ENCODE results near the gene TRUB2. TPM values are rescaled to one million over a fixed set of nuclear protein-coding genes. Genes with fewer than 3 reads are reported as not detected.
"Not testable (repeated sequence)": the region's sequence is repeated elsewhere in the genome, so short reads cannot be mapped to it uniquely, and the experiment has no call there.

TRUB2 gene
- total RNA-seq, 1 donor from 2014 or later, result 8.3 TPM

GRCh38 chr9:128280084-128280622 is 42.1 kb downstream of the TRUB2 start:
- no peaks in the 10 kb centered on the region for H3K27me3 ChIP-seq
- H3K36me3 ChIP-seq, result no peaks in the 10 kb centered on the region
- no peaks in the 10 kb centered on the region for H3K9me3 Mint-ChIP-seq
- no peaks in the 10 kb centered on the region for H3K9me3 ChIP-seq (ENCODE audit: low read depth)
- no peak overlapping the region for H3K27ac Mint-ChIP-seq
- no peaks in the 10 kb centered on the region for H4K20me1 ChIP-seq (ENCODE audit: low read depth)
- H3K9ac ChIP-seq, result no peak overlapping the region
- H3K4me3 ChIP-seq, result no peak overlapping the region
- peaks cover 11% of the 10 kb centered on the region for H3K79me2 ChIP-seq (ENCODE audit: low read depth)
- peaks cover 3% of the 10 kb centered on the region for H3K27me3 Mint-ChIP-seq (ENCODE audit: insufficient read depth, low read depth)
- no peak overlapping the region for H3K4me2 ChIP-seq
- peaks cover 16% of the 10 kb centered on the region for H3K4me1 Mint-ChIP-seq
- H3K27ac ChIP-seq, result no peak overlapping the region
- H3K4me1 ChIP-seq, result peaks cover 6% of the 10 kb centered on the region
- peaks cover 5% of the 10 kb centered on the region for H3K36me3 Mint-ChIP-seq
- TF ChIP-seq CTCF (IDR thresholded peaks at IDR 0.05) (no peak), EZH2 (IDR thresholded peaks at IDR 0.05) (no peak), EZH2phosphoT487 (IDR thresholded peaks at IDR 0.05) (no peak)
- no peak overlapping the region for H3K4me3 Mint-ChIP-seq
- H3F3A ChIP-seq (ENCODE audit: low read depth), result no peaks in the 10 kb centered on the region
- no peak for DNase-seq (ENCODE audit: low spot score)
- no peak overlapping the region for H2AFZ ChIP-seq (replicated peaks)

GRCh38 chr9:128279088-128280073 is 42.9 kb downstream of the TRUB2 start:
- peak overlapping the region; percentile 87 for H3K27ac Mint-ChIP-seq

DNA sequence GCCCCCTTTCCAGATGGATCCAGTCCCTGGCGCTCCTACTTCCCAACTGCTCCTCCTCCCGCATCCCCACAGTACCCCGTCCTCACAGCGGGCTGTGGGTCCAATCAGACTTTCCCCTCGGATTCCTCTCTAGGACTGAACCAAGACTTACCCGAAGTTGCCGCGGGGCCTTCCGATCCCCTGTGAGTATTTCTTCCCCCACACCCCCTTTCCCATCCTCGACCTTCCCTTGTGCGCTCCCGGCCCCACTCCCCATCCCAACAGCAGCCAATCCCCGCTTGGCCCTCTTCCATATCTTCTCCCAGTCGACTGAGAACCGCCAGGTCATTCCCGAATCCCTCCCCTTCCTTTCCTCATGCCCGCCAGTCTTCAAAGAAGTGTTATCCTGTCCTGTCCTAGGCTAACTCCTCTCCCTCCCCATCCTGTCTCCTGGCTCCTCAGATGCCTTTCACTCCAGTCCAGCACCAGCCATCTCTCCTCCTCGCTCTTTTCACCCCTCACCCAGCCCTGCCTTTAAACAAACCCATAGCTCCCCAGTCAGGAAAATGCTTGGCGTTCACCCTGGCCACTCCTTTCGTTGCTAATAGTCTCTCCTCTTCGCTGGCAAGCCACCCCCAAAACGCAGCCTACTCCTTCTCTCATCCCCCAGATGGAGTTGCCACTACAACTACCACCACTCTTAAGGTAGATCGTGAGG is 45.5 kb downstream of the TRUB2 start:
- H3K79me2 ChIP-seq (ENCODE audit: low read depth), result peaks cover 21% of the 10 kb centered on the region
- H3K36me3 ChIP-seq, result no peaks in the 10 kb centered on the region
- H4K20me1 ChIP-seq (ENCODE audit: low read depth), result peaks cover 14% of the 10 kb centered on the region
- H3K4me3 ChIP-seq, result peak overlapping the region; percentile 82
- Mint-ChIP-seq H3K27ac (peak overlapping the region; percentile 34), H3K4me1 (peaks cover 26% of the 10 kb centered on the region), H3K9me3 (no peaks in the 10 kb centered on the region), H3K27me3 (ENCODE audit: insufficient read depth, low read depth) (no peaks in the 10 kb centered on the region), H3K4me3 (peak overlapping the region; percentile 92), H3K36me3 (peaks cover 14% of the 10 kb centered on the region)
- no peaks in the 10 kb centered on the region for H3K9me3 ChIP-seq (ENCODE audit: low read depth)
- no peaks in the 10 kb centered on the region for H3K27me3 ChIP-seq
- no peaks in the 10 kb centered on the region for H3F3A ChIP-seq (ENCODE audit: low read depth)
- DNase-seq (ENCODE audit: low spot score), result peak; percentile 61
- peak overlapping the region; percentile 21 for H2AFZ ChIP-seq (replicated peaks)
- no peak for TF ChIP-seq EZH2 (IDR thresholded peaks at IDR 0.05)
- no peak for TF ChIP-seq EZH2phosphoT487 (IDR thresholded peaks at IDR 0.05)
- TF ChIP-seq CTCF (IDR thresholded peaks at IDR 0.05), result no peak
- H3K4me2 ChIP-seq, result peak overlapping the region; percentile 73
- peak overlapping the region; percentile 41 for H3K9ac ChIP-seq
- H3K27ac ChIP-seq, result no peak overlapping the region
- H3K4me1 ChIP-seq, result peaks cover 6% of the 10 kb centered on the region

More at GRCh38 chr9:128279088-128280073, 42.9 kb downstream of the TRUB2 start:
- not testable (repeated sequence) for H3K36me3 Mint-ChIP-seq; H2AFZ ChIP-seq (replicated peaks); H3K4me3 Mint-ChIP-seq; H4K20me1 ChIP-seq (ENCODE audit: low read depth); H3K4me2 ChIP-seq; DNase-seq (ENCODE audit: low spot score); H3K9ac ChIP-seq; H3K27me3 Mint-ChIP-seq (ENCODE audit: insufficient read depth, low read depth); H3K27me3 ChIP-seq; H3K4me3 ChIP-seq; H3F3A ChIP-seq (ENCODE audit: low read depth); H3K4me1 ChIP-seq; H3K9me3 Mint-ChIP-seq; H3K36me3 ChIP-seq; H3K9me3 ChIP-seq (ENCODE audit: low read depth); H3K27ac ChIP-seq
- peaks cover 19% of the 10 kb centered on the region for H3K79me2 ChIP-seq (ENCODE audit: low read depth)
- peaks cover 22% of the 10 kb centered on the region for H3K4me1 Mint-ChIP-seq
